Fibroblast of lung (primary cell): ENCODE data around the gene HBE1. TPM values are rescaled to one million over a fixed set of nuclear protein-coding genes. Genes with fewer than 3 reads are reported as not detected.

Experiments
- DNase-seq, 2 donors: peaks; one replicate each; pipeline versions ENCODE4 v3.0.0 to v3.0.0-alpha.2; 2010; ENCODE audit warnings: low read depth in 2 of 2
- H2AFZ ChIP-seq: 2 replicates; pipeline ENCODE4 v1.5.1; 2012; ENCODE audit warnings: low read length, control low read depth, inconsistent platforms
- H3K27ac ChIP-seq: 2 replicates; pipeline ENCODE4 v1.5.1; 2011; ENCODE audit warnings: low read length, control low read depth; ENCODE audit not compliant: insufficient read depth
- H3K27me3 ChIP-seq: 2 replicates; pipeline ENCODE4 v1.5.1; 2011; ENCODE audit warnings: mild to moderate bottlenecking, low read length; ENCODE audit not compliant: control insufficient read depth, insufficient read depth
- H3K36me3 ChIP-seq: 2 replicates; pipeline ENCODE4 v1.5.1; 2011; ENCODE audit warnings: low read length; ENCODE audit not compliant: control insufficient read depth, insufficient read depth
- H3K4me1 ChIP-seq: 2 replicates; pipeline ENCODE4 v1.5.1; 2011; ENCODE audit warnings: low read length; ENCODE audit not compliant: control insufficient read depth, insufficient read depth; ENCODE audit errors: extremely low read depth
- H3K4me2 ChIP-seq: 2 replicates; pipeline ENCODE4 v1.5.1; 2011; ENCODE audit warnings: low read length, control low read depth; ENCODE audit not compliant: insufficient read depth; ENCODE audit errors: extremely low read depth
- H3K4me3 ChIP-seq, 4 experiments: fragments of 200-600 bp in 1 of 4; sonication (generic) in 1 of 4; replicated peaks in 1 of 4; 2 replicates each; pipeline ENCODE4 v1.5.1; 2011 to 2016; ENCODE audit warnings: low read length in 4 of 4, low read depth in 3 of 4, mild to moderate bottlenecking in 3 of 4, control low read depth in 2 of 4, inconsistent platforms in 1 of 4, mixed read lengths in 1 of 4; ENCODE audit not compliant: insufficient read depth in 1 of 4; ENCODE audit errors: control extremely low read depth in 1 of 4
- H3K79me2 ChIP-seq: 2 replicates; pipeline ENCODE4 v1.5.1; 2012; ENCODE audit warnings: mild to moderate bottlenecking, low read length, inconsistent platforms; ENCODE audit not compliant: control insufficient read depth, insufficient read depth
- H3K9ac ChIP-seq: 2 replicates; pipeline ENCODE4 v1.5.1; 2011; ENCODE audit warnings: mild to moderate bottlenecking, low read length, control low read depth; ENCODE audit not compliant: insufficient read depth
- H3K9me3 ChIP-seq: 2 replicates; pipeline ENCODE4 v1.5.1; 2012; ENCODE audit warnings: low read depth, low read length; ENCODE audit not compliant: control insufficient read depth, insufficient read depth
- H4K20me1 ChIP-seq: 2 replicates; pipeline ENCODE4 v1.5.1; 2011; ENCODE audit warnings: low read length; ENCODE audit not compliant: control insufficient read depth, insufficient read depth; ENCODE audit errors: extremely low read depth
- EZH2 ChIP-seq: IDR thresholded peaks from 2 replicates; pipeline ENCODE4 v1.5.1; 2012; ENCODE audit warnings: low read length, control low read depth, mild to moderate bottlenecking; ENCODE audit errors: missing control alignments
- polyA plus RNA-seq, 2 donors: library from polyadenylated mRNA; depleted of rRNA in 1 of 2; stranded (reverse) in 1 of 2; unstranded in 1 of 2; fragments of >200 nt; gene quantifications; 2 replicates each; pipeline ENCODE4 v1.2.1, GENCODE V29; 2011 to 2012; ENCODE audit warnings: missing spikeins in 1 of 2
- total RNA-seq: library from RNA; depleted of rRNA; stranded (reverse); fragments of >200 nt; gene quantifications from 2 replicates; pipeline ENCODE4 v1.2.1, GENCODE V29; 2014
- TF ChIP-seq, protein P1 (sequence below), 2 donors: IDR thresholded peaks in 1 of 2; conservative IDR thresholded peaks in 1 of 2; 1 replicate in 1 of 2; 2 replicates in 1 of 2; pipeline ENCODE4 v1.5.1; 2011 to 2012; ENCODE audit warnings: low read length in 2 of 2, control low read depth in 1 of 2, inconsistent platforms in 1 of 2, low read depth in 1 of 2, mild to moderate bottlenecking in 1 of 2

Gene HBE1
- total and polyA plus RNA-seq, 2 donors (not counting 1 experiment from before 2014, with no cell fraction given) = 0.33 to 3.1 TPM

DNA sequence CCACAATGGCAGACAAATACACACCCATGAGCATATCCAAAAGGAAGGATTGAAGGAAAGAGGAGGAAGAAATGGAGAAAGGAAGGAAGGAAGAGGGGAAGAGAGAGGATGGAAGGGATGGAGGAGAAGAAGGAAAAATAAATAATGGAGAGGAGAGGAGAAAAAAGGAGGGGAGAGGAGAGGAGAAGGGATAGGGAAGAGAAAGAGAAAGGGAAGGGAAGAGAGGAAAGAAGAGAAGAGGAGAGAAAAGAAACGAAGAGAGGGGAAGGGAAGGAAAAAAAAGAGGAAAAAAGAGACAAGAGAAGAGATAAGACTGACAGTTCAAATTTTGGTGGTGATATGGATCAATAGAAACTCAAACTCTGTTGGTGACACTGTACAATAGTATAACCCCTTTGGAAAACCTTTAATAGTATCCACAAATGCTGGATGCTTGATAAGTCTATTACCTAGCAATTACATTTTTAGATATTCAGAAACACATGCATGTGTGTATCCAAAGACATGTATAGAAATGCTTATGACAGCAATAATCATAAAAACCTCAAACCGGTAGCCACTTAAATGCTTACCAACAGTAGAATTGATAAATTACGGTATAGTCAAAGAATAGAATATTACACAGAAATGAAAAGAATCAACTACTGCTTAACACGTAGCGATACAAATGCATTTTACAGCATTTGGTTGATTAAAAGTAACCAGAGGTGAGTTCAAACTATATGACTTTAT is 34.2 kb downstream of the HBE1 start:
- H3K4me3 ChIP-seq = no peak overlapping the region
- H3K4me1 ChIP-seq = peaks cover 9% of the 10 kb centered on the region
- H3K27me3 ChIP-seq = no peaks in the 10 kb centered on the region
- H4K20me1 ChIP-seq = no peaks in the 10 kb centered on the region
- DNase-seq = no peak
- H3K36me3 ChIP-seq = no peaks in the 10 kb centered on the region
- H3K27ac ChIP-seq = no peak overlapping the region
- no peak for TF ChIP-seq EZH2
- TF ChIP-seq, protein P1, sequence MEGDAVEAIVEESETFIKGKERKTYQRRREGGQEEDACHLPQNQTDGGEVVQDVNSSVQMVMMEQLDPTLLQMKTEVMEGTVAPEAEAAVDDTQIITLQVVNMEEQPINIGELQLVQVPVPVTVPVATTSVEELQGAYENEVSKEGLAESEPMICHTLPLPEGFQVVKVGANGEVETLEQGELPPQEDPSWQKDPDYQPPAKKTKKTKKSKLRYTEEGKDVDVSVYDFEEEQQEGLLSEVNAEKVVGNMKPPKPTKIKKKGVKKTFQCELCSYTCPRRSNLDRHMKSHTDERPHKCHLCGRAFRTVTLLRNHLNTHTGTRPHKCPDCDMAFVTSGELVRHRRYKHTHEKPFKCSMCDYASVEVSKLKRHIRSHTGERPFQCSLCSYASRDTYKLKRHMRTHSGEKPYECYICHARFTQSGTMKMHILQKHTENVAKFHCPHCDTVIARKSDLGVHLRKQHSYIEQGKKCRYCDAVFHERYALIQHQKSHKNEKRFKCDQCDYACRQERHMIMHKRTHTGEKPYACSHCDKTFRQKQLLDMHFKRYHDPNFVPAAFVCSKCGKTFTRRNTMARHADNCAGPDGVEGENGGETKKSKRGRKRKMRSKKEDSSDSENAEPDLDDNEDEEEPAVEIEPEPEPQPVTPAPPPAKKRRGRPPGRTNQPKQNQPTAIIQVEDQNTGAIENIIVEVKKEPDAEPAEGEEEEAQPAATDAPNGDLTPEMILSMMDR (conservative IDR thresholded peaks at IDR 0.05 in 1 of 2, IDR thresholded peaks at IDR 0.05 in 1 of 2; ENCODE audit: low read depth in 1 of 2, low read length in 2 of 2) = no peak
- H3K9me3 ChIP-seq = no peaks in the 10 kb centered on the region
- H2AFZ ChIP-seq = peak overlapping the region; percentile 0
- H3K79me2 ChIP-seq = no peaks in the 10 kb centered on the region
- H3K4me2 ChIP-seq = no peak overlapping the region
- H3K9ac ChIP-seq = no peak overlapping the region

DNA sequence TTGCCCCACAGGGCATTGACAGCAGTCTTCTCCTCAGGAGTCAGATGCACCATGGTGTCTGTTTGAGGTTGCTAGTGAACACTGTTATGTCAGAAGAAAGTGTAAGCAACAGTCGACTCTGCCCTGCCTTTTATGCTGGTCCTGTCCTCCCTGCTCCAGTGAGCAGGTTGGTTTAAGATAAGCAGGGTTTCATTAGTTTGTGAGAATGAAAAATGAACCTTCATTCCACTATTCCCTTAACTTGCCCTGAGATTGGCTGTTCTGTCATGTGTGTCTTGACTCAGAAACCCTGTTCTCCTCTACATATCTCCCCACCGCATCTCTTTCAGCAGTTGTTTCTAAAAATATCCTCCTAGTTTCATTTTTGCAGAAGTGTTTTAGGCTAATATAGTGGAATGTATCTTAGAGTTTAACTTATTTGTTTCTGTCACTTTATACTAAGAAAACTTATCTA is 35.3 kb downstream of the HBE1 start, which contains the start of gene HBD:
Gene HBD, minus strand, starts transcription at position 103 of the 454 bp plus-strand sequence. Its CDS starts 50 bp downstream, at position 53.
- H3K4me2 ChIP-seq = peak within 1 kb of the TSS; percentile 68
- H3K36me3 ChIP-seq = no peaks in the 10 kb centered on the region
- peak within 1 kb of the TSS; percentile 83 for H2AFZ ChIP-seq
- no peaks in the 10 kb centered on the region for H4K20me1 ChIP-seq
- H3K27ac ChIP-seq = no peak within 1 kb of the TSS
- H3K9ac ChIP-seq = no peak within 1 kb of the TSS
- no peaks in the 10 kb centered on the region for H3K9me3 ChIP-seq
- H3K4me3 ChIP-seq = peak within 1 kb of the TSS in 1 of 4 experiments; percentile 3
- no peaks in the 10 kb centered on the region for H3K27me3 ChIP-seq
- no peaks in the 10 kb centered on the region for H3K79me2 ChIP-seq
- peaks cover 9% of the 10 kb centered on the region for H3K4me1 ChIP-seq
- TF ChIP-seq, protein P1 (conservative IDR thresholded peaks at IDR 0.05 in 1 of 2, IDR thresholded peaks at IDR 0.05 in 1 of 2; ENCODE audit: low read depth in 1 of 2, low read length in 2 of 2) = no peak
- no peak for TF ChIP-seq EZH2
- peak; percentile 15 to 55 for DNase-seq

DNA sequence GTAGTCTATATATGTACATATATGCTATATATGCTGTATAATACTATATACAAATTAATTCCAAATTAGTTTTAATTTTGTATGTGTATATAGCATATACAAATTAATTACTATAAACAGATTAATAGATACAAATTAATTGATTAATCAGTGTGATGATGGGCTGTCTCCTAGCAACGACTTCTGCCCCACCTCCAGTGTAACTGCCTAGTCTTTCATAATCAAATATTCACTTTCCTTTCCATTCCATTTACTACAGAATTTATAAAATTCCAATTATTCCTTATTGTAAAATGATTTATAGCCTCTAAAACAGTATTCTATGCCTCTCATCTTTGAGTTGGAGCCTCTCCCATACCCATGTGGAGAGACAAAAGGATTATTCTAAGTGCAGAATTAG is 36.4 kb downstream of the HBE1 start:
- TF ChIP-seq, protein P1 (conservative IDR thresholded peaks at IDR 0.05 in 1 of 2, IDR thresholded peaks at IDR 0.05 in 1 of 2; ENCODE audit: low read depth in 1 of 2, low read length in 2 of 2) = no peak
- TF ChIP-seq EZH2 = no peak
- Histone ChIP-seq H4K20me1 (no peaks in the 10 kb centered on the region), H3K27me3 (no peaks in the 10 kb centered on the region), H3K9ac (no peak overlapping the region), H3K9me3 (no peaks in the 10 kb centered on the region), H3K36me3 (no peaks in the 10 kb centered on the region), H2AFZ (no peak overlapping the region), H3K4me2 (no peak overlapping the region), H3K27ac (no peak overlapping the region), H3K4me1 (peaks cover 7% of the 10 kb centered on the region), H3K4me3 (no peak overlapping the region), H3K79me2 (no peaks in the 10 kb centered on the region)
- no peak for DNase-seq
